ENCODE measurements around the gene ACVRL1.
A peak's percentile ranks its signal among the peaks of the same experiment; 100 is the strongest.

ACVRL1 gene

GRCh38 chr12:51917746-51918453, 10.6 kb downstream of the ACVRL1 start:
- DNase-seq, result no peak

GRCh38 chr12:51920046-51920445, 12.7 kb downstream of the ACVRL1 start:
- DNase-seq, result no peak

GRCh38 chr12:51921017-51921725, 13.9 kb downstream of the ACVRL1 start:
- peak in 1 of 2 experiments; percentile 38 for DNase-seq

GRCh38 chr12:51922146-51922545, 14.8 kb downstream of the ACVRL1 start:
- DNase-seq, result no peak

GRCh38 chr12:51922762-51923505, 15.6 kb downstream of the ACVRL1 start:
- DNase-seq, result no peak

- DNase-seq, result no peak
Measured at GRCh38 chr12:51923506-51924365, 16.4 kb downstream of the ACVRL1 start.

- DNase-seq, result no peak
Measured at GRCh38 chr12:51924551-51925319, 17.4 kb downstream of the ACVRL1 start.

- DNase-seq, result no peak
Measured at GRCh38 chr12:51925346-51926063, 18.2 kb downstream of the ACVRL1 start.

GRCh38 chr12:51926064-51926632, 18.8 kb downstream of the ACVRL1 start:
- no peak for DNase-seq

- no peak for DNase-seq
Measured at GRCh38 chr12:51926718-51927117, 19.4 kb downstream of the ACVRL1 start.

GRCh38 chr12:51932218-51933076, 25.1 kb downstream of the ACVRL1 start:
- no peak for DNase-seq

- no peak for DNase-seq
Measured at GRCh38 chr12:51934080-51934479, 26.8 kb downstream of the ACVRL1 start.

- DNase-seq, result peak in 1 of 2 experiments; percentile 73
Measured at GRCh38 chr12:51937926-51938325, 30.6 kb downstream of the ACVRL1 start.

GRCh38 chr12:51938726-51939125, 31.4 kb downstream of the ACVRL1 start:
- no peak for DNase-seq

GRCh38 chr12:51941011-51941581, 33.8 kb downstream of the ACVRL1 start:
- peak; percentile 24 to 74 for DNase-seq

- no peak for DNase-seq
Measured at GRCh38 chr12:51941604-51942003, 34.3 kb downstream of the ACVRL1 start.

GRCh38 chr12:51942056-51942455, 34.8 kb downstream of the ACVRL1 start:
- DNase-seq, result no peak

GRCh38 chr12:51942501-51943000, 35.2 kb downstream of the ACVRL1 start:
- no peak for DNase-seq

GRCh38 chr12:51943346-51943745, 36.0 kb downstream of the ACVRL1 start:
- no peak for DNase-seq

All from NCI-H446 (cell line).